ENCODE data around the gene WSCD2.

The WSCD2 gene

DNA sequence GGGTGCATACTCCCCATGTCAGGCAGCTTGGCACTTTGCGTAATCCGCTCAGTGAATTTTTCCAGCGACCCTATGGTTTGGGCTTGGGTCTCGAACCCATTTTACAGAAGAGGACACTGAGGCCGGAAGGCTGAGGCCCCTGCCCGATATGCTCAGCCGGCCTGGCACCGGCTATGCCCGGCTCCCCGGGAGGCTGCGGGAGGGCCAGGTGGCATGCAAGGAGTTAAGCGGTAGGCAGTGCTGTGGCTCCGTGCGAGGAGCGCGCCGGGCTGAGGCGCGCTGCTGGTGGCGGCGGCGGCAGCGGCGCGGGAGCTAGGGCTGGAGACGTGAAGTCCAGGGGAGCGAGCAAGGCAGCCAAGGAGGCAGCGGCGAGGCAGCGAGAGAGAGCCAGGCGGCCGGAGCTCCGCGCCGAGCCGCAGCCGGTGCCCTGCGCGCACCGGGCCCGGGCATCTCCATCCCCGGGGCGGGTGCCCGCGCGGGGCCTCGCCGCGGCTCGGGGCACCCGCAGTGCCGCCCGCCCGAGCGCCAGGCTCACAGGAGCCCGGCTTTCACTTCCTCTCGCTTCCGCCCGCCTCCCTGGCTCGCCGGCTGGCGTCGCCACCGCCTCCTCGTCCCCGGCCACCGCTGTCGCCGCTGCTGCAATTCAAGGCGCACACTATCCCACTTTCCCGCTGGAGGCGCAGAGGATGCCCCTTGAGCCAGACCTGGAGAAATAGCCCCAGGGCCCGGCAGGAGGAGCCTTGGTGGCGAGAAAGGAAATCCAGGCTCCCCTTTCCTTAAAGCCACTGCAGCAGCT lies at the start of gene WSCD2:
Gene WSCD2 (plus strand): TSS at position 272 of the 796 bp plus-strand sequence. CDS start 66,545 bp downstream, outside the sequence.
- peak; percentile 60 for DNase-seq

- no peak for DNase-seq
These were observed 49.4 kb upstream of the WSCD2 start for GRCh38 chr12:108079721-108080120.

- DNase-seq = no peak
These were observed 48.7 kb upstream of the WSCD2 start for GRCh38 chr12:108080363-108080762.

DNA sequence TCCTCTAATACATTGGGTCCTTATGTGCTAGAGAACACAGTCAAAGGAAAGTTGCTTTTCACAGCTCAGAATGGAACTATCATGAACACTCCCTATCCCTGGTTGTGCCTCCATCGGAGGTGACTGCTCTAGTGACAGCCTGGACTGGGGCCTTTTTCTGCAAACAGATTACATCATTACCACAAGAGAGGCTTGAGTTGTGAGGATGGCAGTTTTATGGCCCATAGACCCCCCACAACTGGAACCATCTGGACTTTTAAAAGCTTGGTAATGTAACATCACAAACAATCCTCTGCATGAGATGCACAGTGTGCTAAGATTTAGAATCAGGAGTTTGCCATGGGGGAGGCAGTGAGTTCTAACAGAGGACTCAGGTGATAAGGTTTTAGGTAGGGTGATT lies 46.6 kb upstream of the WSCD2 start:
- no peak for DNase-seq

DNA sequence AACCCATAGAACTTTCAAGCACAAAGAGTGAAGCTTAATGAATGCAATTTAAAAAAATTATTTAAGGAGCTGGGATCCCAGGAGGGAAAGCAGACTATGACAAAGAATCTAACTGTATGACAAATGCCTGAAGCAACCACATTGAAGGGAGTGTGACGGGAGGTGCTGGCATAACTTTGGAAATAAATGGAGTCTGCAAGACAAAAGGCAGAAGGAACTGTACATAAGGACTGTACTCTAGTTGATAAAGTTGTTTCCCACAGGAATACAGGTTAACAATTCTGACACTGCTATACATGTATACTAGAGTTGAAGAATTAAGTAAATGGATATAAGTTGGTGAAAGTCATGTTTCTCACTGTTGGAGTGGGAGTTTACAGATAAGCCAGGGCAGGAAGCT lies 41.2 kb upstream of the WSCD2 start:
- no peak for DNase-seq

- DNase-seq = no peak
These were observed 38.8 kb upstream of the WSCD2 start for GRCh38 chr12:108090107-108090899.

DNA sequence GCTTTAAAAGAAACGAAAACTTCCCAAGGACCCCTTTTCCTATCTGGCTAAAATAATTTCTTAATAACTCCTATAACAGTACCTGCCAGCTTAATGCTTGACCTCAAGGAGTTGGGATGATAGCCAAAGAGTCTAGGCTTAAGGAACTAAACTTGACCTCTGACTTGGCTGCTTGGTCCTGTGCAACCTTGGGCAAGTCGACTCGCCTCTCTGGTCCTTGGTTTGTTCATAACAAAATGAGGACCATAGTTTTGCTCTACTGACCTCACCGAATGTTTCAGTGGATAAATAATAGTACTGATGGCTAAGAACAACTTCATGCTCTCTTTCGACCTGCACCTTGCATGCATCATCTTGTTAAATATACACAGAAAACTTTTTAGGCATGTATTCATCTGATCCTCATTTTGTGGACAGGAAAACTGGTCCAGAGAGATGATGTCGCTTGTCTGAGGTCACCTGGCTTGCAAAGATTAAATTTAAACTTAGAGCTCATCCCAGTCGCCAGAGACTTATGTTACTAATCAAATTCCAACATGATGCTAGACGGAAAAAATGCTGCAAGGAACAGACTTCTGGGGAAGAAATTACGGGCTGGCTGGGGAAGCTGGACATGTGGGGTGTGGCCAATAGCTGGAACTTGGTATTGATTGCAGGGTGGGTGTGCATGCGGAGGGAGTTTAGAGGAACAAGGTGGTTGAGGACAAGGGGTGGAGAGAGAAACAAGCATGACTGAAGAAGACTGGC lies 38.0 kb upstream of the WSCD2 start:
- no peak for DNase-seq

- no peak for DNase-seq
These were observed 37.4 kb upstream of the WSCD2 start for GRCh38 chr12:108091679-108092051.

- DNase-seq = no peak
These were observed 35.9 kb upstream of the WSCD2 start for GRCh38 chr12:108093209-108093608.

- no peak for DNase-seq
These were observed 34.9 kb upstream of the WSCD2 start for GRCh38 chr12:108094056-108094649.

DNA sequence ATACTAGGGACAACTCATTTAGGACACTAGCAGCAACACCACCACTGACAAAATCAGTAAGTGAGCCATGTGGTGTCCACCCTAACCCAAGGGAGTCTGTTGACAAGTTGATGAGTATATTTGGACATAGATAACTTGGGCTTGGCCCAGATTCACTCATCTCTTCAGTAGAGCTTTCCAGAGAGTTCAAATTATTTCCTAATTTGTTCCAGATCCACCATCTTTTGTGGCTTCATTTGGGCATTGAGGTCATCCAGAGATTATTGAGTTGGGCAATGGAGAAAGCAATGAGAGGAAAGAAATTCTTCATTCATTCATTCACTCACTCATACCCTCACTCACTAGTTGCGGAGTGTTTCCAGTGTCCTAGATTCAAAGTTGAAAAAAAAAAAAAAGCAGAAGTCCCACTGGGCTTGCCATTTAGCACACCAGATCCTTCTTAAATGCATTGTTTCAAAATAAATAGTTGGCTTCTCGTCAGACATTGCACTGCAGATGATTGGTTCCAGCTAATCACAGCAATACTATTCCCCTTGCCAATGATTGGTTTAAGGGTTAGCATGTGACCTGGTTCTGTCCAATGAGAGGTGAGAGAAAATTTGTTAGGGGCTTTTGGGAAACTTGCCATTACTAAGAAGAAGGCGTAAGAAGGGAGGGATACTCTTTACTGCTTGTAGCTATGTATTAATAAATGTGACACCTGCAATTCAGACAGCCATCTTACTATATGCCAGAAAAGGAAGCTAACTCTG lies 31.8 kb upstream of the WSCD2 start:
- no peak for DNase-seq

DNA sequence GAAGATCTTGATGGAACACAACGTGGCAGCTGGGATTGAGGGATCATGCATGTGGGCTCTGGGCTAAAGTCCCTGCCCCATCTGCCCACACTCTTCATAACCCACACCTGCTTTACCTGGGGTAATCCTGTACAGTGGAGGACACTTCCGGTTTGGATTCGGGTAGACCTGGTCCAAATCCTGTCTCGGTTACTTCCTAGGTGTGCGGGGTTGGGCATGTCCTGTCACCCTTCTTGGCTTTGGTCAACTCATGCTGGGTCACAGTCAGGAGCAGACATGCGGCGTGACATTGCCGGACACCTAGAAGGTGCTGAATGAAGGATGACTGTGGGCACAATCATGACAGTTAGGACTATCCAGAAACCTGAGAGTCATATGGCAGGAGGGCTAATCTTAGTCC lies 30.7 kb upstream of the WSCD2 start:
- no peak for DNase-seq

GRCh38 chr12:108099073-108099472 lies 30.0 kb upstream of the WSCD2 start:
- no peak for DNase-seq

DNA sequence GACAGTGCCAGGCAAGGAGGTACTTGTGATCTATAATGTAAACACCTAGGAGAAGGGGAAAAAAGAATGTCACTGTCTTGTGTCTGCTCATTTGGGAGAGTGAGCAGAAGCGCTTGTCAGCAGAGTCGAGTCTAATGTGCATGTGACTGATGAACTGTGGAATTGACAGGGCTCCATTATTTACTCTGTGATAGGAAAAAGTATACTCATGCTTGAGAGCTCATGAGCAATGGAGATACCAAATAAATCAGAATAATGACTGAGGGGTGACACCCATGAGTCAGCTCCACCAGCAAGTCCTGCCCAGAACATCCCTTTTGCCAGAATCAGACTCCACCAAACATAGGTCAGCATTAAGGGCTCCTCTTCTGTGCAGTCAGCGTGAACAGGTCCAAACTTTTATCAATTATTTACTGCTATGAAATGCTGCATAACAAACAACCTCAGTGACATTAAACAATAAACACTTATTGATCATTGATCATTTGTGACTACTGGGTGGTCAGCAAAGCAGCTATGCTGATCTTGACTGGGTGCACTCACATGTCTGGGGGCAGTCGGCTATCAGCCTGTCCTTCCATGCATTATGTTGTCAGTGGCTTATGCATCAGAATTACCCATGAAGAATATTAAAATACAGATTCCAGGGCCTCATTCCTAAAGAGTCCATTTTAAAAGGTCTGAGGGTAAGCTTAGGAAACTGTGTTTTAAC lies 29.2 kb upstream of the WSCD2 start:
- no peak for DNase-seq

GRCh38 chr12:108101605-108102175 lies 27.4 kb upstream of the WSCD2 start:
- DNase-seq = no peak

DNA sequence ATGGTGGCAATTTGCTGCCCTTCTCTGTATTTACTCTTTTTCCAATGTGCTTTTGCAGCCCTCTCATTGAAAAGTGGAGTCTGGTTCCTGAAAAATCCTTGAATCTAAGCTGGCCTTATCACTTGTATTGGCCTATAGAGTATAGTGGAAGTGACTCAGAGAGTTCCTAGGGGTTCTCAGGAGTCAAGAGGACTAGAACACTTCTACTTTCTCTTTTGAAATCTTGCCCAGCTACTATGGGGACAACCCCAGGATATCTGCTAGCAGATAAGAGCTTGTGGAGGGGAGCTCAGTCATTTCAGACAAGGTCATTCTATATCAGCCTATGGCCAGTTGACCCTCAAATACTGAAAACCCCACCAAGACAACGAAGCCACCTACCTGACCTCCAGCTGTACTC lies 26.7 kb upstream of the WSCD2 start:
- DNase-seq = no peak

DNA sequence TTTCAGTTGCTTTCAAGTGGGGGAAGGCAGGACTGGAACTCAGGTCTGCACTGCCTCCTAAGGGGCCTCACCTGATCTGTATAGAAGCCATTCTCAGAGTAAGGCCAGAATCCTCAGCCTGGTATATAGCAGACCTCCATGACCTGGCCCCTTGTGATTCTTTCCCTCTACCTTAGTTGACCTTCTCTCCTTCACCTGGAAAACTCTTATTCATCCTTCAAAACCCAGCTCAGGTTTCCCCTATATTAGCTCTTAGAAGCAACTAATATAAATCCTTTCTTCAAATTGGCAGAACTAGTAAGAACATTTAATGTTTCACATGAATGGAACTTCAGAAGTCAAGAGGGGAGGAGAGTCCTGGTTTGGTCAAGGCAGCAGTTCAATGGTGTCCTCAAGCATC lies 26.0 kb upstream of the WSCD2 start:
- no peak for DNase-seq

GRCh38 chr12:108103517-108103916 lies 25.6 kb upstream of the WSCD2 start:
- no peak for DNase-seq

DNA sequence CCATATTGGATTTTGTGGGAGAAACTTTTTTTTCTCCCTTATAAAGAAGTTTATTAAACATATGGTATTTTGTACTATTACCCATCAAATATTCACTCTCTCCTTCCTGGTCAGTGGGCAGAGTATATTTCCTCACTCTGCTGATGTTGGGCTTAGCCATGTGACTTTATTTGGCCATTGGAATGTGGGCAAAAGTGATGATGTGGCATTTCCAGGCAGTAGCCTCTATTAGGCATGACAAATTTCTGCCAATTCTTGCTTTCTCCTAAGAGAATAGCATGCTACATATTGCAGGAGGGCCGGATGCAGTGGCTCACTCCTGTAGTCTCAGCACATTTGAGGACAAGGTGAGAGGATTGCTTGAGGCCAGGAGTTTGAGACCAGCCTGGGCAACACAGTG lies 24.4 kb upstream of the WSCD2 start:
- DNase-seq = no peak

GRCh38 chr12:108106599-108106998 lies 22.5 kb upstream of the WSCD2 start:
- no peak for DNase-seq

- no peak for DNase-seq
These were observed 21.8 kb upstream of the WSCD2 start for GRCh38 chr12:108107293-108107692.

Measured in NCI-H69 (cell line).